ENCODE measurements around the gene SPOCK2.

The SPOCK2 gene

GRCh38 chr10:72086466-72087391 is 1.6 kb downstream of the SPOCK2 start:
- FAIRE-seq: no peak

GRCh38 chr10:72085864-72086465 is 2.4 kb downstream of the SPOCK2 start:
- no peak for FAIRE-seq

- FAIRE-seq: no peak
These were observed 3.2 kb downstream of the SPOCK2 start for GRCh38 chr10:72085166-72085565.

GRCh38 chr10:72083790-72084459 is 4.4 kb downstream of the SPOCK2 start:
- no peak for FAIRE-seq

GRCh38 chr10:72082856-72083789 is 5.2 kb downstream of the SPOCK2 start:
- FAIRE-seq: no peak

- no peak for FAIRE-seq
These were observed 6.4 kb downstream of the SPOCK2 start for GRCh38 chr10:72081772-72082590.

- FAIRE-seq: no peak
These were observed 7.1 kb downstream of the SPOCK2 start for GRCh38 chr10:72081210-72081609.

- FAIRE-seq: no peak
These were observed 8.0 kb downstream of the SPOCK2 start for GRCh38 chr10:72080042-72080975.

- FAIRE-seq: no peak
These were observed 9.0 kb downstream of the SPOCK2 start for GRCh38 chr10:72079356-72079755.

GRCh38 chr10:72077275-72077990 is 10.9 kb downstream of the SPOCK2 start:
- no peak for FAIRE-seq

GRCh38 chr10:72076756-72077155 is 11.6 kb downstream of the SPOCK2 start:
- FAIRE-seq: no peak

GRCh38 chr10:72075376-72076115 is 12.8 kb downstream of the SPOCK2 start:
- no peak for FAIRE-seq

- FAIRE-seq: no peak
These were observed 13.6 kb downstream of the SPOCK2 start for GRCh38 chr10:72074574-72075375.

- FAIRE-seq: no peak
These were observed 14.4 kb downstream of the SPOCK2 start for GRCh38 chr10:72073708-72074573.

- no peak for FAIRE-seq
These were observed 15.7 kb downstream of the SPOCK2 start for GRCh38 chr10:72072639-72073038.

- FAIRE-seq: no peak
These were observed 16.3 kb downstream of the SPOCK2 start for GRCh38 chr10:72072046-72072445.

Data from A204.1 (cell line).